Chondrocyte (in vitro differentiated cells): ENCODE data around the gene CCR5AS.
"Not testable (repeated sequence)": the region's sequence is repeated elsewhere in the genome, so short reads cannot be mapped to it uniquely, and the experiment has no call there.

Experiments used
- DNase-seq: peaks from one replicate; pipeline ENCODE4 v3.0.0; 2021; ENCODE audit warnings: mixed read lengths, low spot score
- H3K27ac Mint-ChIP-seq: one replicate; pipeline ENCODE4 v1.8.0; 2021; ENCODE audit warnings: mild to moderate bottlenecking, moderate library complexity, mixed read lengths; ENCODE audit not compliant: unreplicated experiment
- H3K27me3 Mint-ChIP-seq: 2 replicates; pipeline ENCODE4 v1.8.0; 2021; ENCODE audit warnings: low read depth, mixed read lengths
- H3K36me3 Mint-ChIP-seq: 2 replicates; pipeline ENCODE4 v1.8.0; 2021; ENCODE audit warnings: low read depth, mixed read lengths
- H3K4me1 Mint-ChIP-seq: 2 replicates; pipeline ENCODE4 v1.8.0; 2021; ENCODE audit warnings: low read depth, mild to moderate bottlenecking, mixed read lengths
- H3K4me3 Mint-ChIP-seq: one replicate; pipeline ENCODE4 v1.8.0; 2021; ENCODE audit warnings: mild to moderate bottlenecking, moderate library complexity, mixed read lengths; ENCODE audit not compliant: unreplicated experiment
- H3K9me3 Mint-ChIP-seq: 2 replicates; pipeline ENCODE4 v1.8.0; 2021; ENCODE audit warnings: low read depth, mixed read lengths
- CTCF ChIP-seq: fragments of 200-600 bp; sonication (generic); IDR thresholded peaks from 2 replicates; pipeline ENCODE4 v1.5.0; 2021; ENCODE audit warnings: antibody characterized with exemption, mild to moderate bottlenecking, moderate library complexity

The CCR5AS gene

GRCh38 chr3:46335541-46335940, 71.3 kb downstream of the CCR5AS start:
- Mint-ChIP-seq H3K36me3 (peaks cover 3% of the 10 kb centered on the region), H3K27ac (no peak overlapping the region), H3K4me3 (no peak overlapping the region), H3K4me1 (no peaks in the 10 kb centered on the region), H3K9me3 (peaks cover 20% of the 10 kb centered on the region), H3K27me3 (peaks cover 27% of the 10 kb centered on the region)
- no peak for DNase-seq
- TF ChIP-seq CTCF, result no peak

DNA sequence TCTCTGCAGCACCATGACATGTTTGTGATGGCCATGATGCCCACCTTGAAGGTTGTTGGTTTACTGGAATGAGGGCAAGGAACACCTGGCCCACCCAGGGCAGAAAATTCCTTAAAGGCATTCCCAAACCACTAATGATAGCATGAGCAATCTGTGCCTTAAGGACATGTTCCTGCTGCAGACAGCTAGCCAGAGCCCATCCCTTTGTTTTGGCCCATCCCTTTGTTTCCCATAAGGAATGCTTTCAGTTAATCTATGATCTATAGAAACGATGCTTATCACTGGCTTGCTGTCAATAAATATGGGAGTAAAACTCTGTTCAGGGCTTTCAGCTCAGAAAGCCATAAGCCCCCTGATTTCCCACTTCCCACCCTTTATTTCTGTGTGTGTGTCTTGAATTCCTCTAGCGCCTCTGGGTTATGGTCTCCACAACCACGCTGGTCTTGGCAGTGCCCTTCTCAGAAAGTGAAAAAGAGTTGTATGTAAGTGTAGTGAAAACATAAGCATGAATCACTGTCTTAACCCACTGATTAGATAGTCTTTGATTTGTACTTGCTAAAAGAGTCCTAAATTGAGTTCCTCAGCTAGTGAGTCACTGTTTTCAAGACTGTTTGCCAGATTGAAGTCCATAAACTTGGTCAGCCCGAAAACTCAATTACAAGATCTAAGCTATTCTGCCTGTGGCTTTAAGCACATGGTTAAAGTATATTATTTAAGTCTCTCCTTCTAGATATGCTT, 72.0 kb downstream of the CCR5AS start:
- Mint-ChIP-seq H3K27ac (no peak overlapping the region), H3K4me1 (no peaks in the 10 kb centered on the region), H3K9me3 (peaks cover 17% of the 10 kb centered on the region), H3K4me3 (no peak overlapping the region), H3K36me3 (peaks cover 3% of the 10 kb centered on the region), H3K27me3 (peaks cover 27% of the 10 kb centered on the region)
- TF ChIP-seq CTCF, result no peak
- no peak for DNase-seq

- not testable (repeated sequence) for H3K36me3 Mint-ChIP-seq, H3K4me3 Mint-ChIP-seq, H3K27ac Mint-ChIP-seq, DNase-seq, H3K4me1 Mint-ChIP-seq, H3K9me3 Mint-ChIP-seq
- peaks cover 25% of the 10 kb centered on the region for H3K27me3 Mint-ChIP-seq
Observed at GRCh38 chr3:46330676-46331075, 76.2 kb downstream of the CCR5AS start.

DNA sequence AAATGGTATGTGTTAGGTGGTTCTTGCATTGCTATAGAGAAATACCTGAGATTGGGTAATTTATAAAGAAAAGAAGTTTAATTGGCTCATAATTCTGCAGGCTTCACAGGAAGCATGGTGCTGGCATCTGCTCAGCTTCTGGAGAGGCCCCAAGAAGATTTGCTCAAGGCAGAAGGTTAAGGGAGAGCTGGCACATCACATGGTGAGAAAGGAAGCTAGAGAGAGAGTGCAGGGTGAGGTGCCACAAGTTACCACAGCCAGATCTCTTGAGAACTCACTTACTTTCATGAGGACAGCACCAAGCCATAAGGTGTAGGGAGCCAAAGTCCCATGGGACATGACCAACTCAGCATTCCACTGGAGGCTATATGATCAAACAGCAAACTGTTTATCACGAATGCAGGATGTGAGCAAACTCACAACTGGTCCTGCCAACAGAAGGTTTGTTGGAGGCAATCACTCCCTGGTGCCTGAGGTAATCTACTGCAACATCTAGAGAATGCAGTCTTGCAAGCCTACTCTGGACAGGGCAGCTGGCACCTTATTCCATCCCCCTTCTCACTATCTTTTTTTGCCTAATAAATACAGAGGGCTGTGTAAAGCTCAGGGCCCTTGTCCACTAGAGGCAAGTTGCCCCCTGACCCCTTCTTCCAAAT, 81.1 kb downstream of the CCR5AS start:
- peaks cover 27% of the 10 kb centered on the region for H3K27me3 Mint-ChIP-seq
- H3K36me3 Mint-ChIP-seq, result no peaks in the 10 kb centered on the region
- no peaks in the 10 kb centered on the region for H3K4me1 Mint-ChIP-seq
- no peak overlapping the region for H3K27ac Mint-ChIP-seq
- DNase-seq, result no peak
- H3K4me3 Mint-ChIP-seq, result no peak overlapping the region
- no peaks in the 10 kb centered on the region for H3K9me3 Mint-ChIP-seq
- TF ChIP-seq CTCF, result no peak

- no peak for DNase-seq
- H3K27ac Mint-ChIP-seq, result no peak overlapping the region
- no peaks in the 10 kb centered on the region for H3K36me3 Mint-ChIP-seq
- no peak for TF ChIP-seq CTCF
- H3K9me3 Mint-ChIP-seq, result no peaks in the 10 kb centered on the region
- no peaks in the 10 kb centered on the region for H3K4me1 Mint-ChIP-seq
- H3K27me3 Mint-ChIP-seq, result peaks cover 31% of the 10 kb centered on the region
- no peak overlapping the region for H3K4me3 Mint-ChIP-seq
Observed at GRCh38 chr3:46324036-46324435, 82.8 kb downstream of the CCR5AS start.
